ENCODE results near the gene IGFBP5.

The IGFBP5 gene

DNA sequence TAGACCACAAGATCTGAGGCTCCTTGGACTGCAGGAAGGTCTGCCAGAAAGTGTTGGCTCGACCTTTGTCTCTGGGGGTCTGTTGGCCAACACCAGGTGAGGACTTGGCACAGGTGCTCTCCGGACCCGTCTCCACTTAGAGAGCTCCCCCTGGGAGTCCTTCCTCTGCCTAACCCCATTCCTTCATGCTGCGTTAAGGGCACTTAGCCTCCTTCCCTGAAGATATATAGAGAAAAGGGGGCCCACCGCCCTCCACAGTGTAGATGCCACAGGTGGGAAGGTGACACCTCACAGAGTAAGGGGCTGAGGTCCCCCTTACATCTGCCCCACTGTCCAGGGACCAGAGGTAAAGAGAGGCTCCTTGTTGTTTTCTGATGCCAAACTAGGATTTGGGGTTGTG is 8.2 kb downstream of the IGFBP5 start:
- DNase-seq: no peak

GRCh38 chr2:216685327-216685875 is 9.9 kb downstream of the IGFBP5 start:
- no peak for DNase-seq

DNA sequence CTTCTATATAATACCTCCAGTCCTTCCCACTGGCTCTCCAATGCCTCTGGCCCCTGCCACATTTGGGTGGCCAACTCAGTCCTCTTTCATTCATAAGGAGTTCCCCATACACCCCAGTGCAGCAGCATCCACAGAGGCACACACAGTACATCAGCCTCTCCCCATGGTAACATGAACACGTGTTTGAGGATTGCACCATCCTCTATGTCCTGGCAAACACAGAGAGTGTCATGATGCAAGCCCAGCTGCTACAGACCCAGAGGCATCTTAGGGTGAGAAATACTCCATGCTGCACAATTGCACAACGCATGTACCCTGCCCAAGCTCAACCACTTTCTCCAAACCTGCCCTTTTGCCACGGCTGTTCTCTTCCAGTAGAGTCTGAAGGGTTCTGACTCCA is 11.5 kb downstream of the IGFBP5 start:
- peak in 1 of 2 donors; percentile 24 for DNase-seq

GRCh38 chr2:216681683-216682082 is 13.7 kb downstream of the IGFBP5 start:
- no peak for DNase-seq

DNA sequence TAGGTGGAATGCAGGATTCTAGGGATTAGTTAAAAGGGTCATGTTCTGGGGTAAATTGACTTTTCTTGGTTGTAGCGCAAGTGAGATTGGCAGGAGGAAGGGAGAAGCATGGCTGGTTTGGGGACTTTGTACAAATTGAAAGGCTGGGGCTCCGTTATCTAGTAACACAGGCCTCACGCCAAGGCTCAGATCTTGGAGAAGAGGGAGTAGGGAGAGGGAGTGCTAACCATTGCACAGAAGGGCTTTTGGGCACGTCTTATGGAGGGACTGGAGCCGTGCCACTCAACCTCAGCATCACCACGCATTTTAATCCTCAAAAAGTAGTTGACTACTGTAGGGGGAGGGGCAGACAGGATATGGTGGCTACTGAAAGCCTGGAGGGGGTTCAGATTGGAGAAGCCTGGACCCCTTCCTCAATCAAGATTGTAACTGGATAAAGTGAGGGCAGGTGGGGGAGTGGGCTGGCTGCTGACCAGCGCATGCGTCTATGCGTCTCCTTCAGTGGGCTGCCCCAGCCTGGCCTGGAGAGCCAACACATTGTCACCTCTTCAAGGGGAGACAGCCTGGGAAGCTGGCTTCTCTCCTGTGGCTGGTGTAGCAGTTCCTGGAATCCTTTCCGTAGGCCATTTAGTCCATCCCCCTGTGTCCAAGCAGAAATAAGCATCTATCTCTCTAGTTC is 14.3 kb downstream of the IGFBP5 start:
- no peak for DNase-seq

DNA sequence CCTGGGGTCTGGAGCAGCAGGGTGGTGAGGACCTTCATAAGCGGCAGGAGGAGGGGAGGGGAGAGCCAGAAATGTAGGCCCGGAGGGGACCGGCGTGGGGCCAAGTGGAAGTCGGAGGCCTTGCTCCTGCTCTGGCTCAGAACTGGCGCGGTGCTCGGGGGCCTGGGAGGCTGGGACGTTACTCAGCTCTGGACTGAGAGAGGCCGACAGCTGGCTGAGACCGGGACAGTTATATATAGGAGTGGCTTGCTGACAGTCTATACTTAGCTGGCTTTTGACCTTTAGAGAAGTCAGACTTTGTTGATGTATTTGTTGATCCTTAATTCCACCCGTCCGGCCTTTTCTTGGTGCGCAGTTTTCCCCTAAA is 15.7 kb downstream of the IGFBP5 start:
- DNase-seq: no peak

- DNase-seq: no peak
Observed at GRCh38 chr2:216678813-216679657, 16.3 kb downstream of the IGFBP5 start.

GRCh38 chr2:216678098-216678465 is 17.3 kb downstream of the IGFBP5 start:
- DNase-seq: no peak

DNA sequence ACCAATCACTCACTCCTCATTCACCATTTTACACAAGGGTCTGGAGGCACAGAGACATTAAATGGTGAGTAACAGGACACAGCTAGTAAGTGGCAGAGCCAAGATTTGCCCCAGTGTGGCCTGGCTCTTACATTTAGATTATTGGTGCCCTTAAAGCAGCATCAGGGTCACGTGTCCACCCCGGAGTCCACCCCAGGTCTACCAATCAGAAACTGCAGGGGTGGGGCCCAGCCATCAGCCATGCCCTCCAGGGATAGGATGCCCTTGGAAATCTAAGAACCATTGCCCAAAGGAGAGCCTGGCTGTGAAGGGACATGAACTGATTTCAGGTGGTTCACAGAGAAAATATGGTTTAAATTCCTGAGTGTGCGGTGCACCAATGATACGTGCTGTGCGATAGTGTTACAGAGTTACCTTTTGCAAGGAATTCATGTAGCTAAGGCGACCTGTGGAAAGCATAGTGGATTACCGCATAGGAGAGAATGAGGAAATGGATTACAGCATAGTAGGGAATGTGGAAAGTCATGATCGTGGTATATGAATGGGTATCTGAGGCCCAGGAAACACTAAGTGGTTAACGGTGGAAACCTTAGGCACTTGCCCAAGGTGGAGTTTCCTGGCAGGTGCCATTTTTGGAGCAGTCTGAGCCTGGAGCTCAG is 17.8 kb downstream of the IGFBP5 start:
- no peak for DNase-seq

- DNase-seq: no peak
Observed at GRCh38 chr2:216676630-216677029, 18.7 kb downstream of the IGFBP5 start.

- DNase-seq: no peak
Observed at GRCh38 chr2:216674376-216674775, 21.0 kb downstream of the IGFBP5 start.

GRCh38 chr2:216673609-216674008 is 21.7 kb downstream of the IGFBP5 start:
- no peak for DNase-seq

GRCh38 chr2:216673021-216673420 is 22.3 kb downstream of the IGFBP5 start:
- DNase-seq: no peak

- DNase-seq: no peak
Observed at GRCh38 chr2:216672466-216672865, 22.9 kb downstream of the IGFBP5 start.

DNA sequence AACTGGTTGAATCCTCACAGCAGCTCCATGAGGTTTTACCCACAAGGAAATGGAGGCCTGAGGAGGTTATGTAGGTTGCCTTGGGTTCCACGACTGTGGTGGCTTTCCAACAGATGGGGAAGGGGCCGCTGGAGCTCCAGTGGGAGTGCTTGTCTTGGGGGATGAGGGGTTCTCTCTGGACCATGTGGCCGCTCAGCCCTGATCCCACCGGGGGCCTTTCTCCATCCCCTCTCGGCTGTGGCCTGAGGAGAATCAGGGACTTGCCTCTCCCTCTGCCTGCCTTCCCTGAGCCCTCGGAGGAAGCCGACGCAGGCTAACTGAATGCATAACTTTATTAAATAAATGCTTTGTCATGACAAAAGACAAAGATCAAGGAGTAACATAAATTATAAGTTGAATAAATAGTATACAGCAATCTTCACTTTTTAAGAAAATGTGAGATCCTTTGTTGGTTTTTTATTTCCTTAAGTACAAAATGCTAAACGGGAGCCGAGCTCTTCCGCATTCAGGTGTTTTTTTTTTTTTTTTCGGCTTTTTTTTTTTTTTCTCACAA is 23.5 kb downstream of the IGFBP5 start:
- DNase-seq: no peak

DNA sequence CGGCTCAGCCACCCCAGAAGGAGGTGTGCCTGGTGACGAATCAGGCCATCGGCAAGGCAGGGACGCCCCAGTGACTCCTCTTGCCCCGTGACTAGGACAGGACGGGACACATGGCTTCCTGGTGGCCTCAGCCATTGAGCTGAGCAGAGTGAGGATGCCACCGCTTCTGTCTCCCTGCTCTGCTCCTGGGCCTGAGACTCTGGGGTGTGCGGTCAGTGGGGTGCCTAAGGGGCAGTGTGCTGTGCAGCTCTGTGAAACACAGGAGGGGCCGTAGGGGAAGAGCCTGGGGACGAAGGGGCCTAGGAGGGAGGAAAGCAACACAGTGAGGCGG is 24.3 kb downstream of the IGFBP5 start:
- DNase-seq: no peak

GRCh38 chr2:216670266-216671080 is 24.9 kb downstream of the IGFBP5 start:
- no peak for DNase-seq

DNA sequence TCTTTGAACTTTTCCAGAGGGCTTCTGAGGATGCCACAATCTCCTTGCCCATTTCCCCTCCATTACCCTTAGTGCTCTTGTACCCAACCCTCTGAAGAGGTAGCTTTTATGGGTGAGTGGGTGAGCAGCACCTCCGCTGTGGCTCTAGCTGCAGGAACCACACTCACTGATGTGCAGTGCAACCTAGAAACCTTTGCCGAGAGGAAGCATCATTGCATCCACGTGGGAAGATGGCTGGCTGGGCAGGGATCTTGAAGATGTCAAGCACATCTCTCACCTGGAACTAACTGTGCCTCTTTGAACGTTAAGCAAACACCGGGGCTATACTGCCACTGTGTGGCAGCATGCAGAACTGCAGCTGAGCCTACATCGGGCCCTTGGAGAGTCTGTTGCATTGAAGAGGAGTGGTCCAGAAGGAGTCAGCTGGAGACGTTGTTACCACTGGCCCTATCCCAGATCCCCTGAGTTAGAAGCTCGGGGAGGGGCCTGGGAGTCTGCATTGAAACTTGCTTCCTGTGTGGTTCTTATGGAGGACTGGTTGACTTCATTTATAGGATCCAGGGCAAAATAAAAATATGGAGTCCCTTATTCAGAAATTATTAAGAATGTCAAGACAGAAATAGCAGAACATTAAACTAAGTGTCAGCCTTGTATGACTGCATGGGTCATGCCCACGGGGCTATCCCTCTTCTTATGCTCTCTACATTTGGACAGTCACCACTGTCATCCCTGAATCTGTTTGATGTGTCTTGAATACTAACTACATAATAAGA is 28.7 kb downstream of the IGFBP5 start:
- peak; percentile 15 to 24 for DNase-seq

- no peak for DNase-seq
Observed at GRCh38 chr2:216665717-216666116, 29.6 kb downstream of the IGFBP5 start.

GRCh38 chr2:216665242-216665641 is 30.1 kb downstream of the IGFBP5 start:
- DNase-seq: no peak

GRCh38 chr2:216664593-216665034 is 30.7 kb downstream of the IGFBP5 start:
- no peak for DNase-seq

DNA sequence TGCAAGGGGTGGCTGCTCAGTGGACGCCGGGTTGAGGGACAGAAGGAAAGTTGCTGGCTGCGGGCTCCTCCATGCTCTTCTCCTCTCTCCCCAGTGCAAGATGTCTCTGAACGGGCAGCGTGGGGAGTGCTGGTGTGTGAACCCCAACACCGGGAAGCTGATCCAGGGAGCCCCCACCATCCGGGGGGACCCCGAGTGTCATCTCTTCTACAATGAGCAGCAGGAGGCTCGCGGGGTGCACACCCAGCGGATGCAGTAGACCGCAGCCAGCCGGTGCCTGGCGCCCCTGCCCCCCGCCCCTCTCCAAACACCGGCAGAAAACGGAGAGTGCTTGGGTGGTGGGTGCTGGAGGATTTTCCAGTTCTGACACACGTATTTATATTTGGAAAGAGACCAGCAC is 31.5 kb downstream of the IGFBP5 start:
- DNase-seq: no peak
